Renal pelvis (tissue), 4 donors: ENCODE measurements around the gene TM2D1. TPM values are rescaled to one million over a fixed set of nuclear protein-coding genes. Genes with fewer than 3 reads are reported as not detected.
"Not testable (repeated sequence)": the region's sequence is repeated elsewhere in the genome, so short reads cannot be mapped to it uniquely, and the experiment has no call there.

Experiments used
- DNase-seq: peaks from one replicate; pipeline ENCODE4 v3.0.0-alpha.2; 2013
- polyA plus RNA-seq, 3 donors: library from polyadenylated mRNA; unstranded; fragments of 120-200 nt; gene quantifications; one replicate each; pipeline ENCODE4 v1.2.1, GENCODE V29; 2013; ENCODE audit not compliant: insufficient read length in 3 of 3

Gene TM2D1
- polyA plus RNA-seq, 3 donors, result 70.6 to 88.9 (median 72.4) TPM

- no peak for DNase-seq
These were observed 7.8 kb upstream of the TM2D1 start for GRCh38 chr1:61732726-61733125.

- not testable (repeated sequence) for DNase-seq
These were observed 5.7 kb upstream of the TM2D1 start for GRCh38 chr1:61730679-61731078.

GRCh38 chr1:61727544-61727943 lies 2.6 kb upstream of the TM2D1 start:
- no peak for DNase-seq

GRCh38 chr1:61724506-61724812 lies 482 bp downstream of the TM2D1 start:
- no peak for DNase-seq

GRCh38 chr1:61718996-61719663 lies 5.8 kb downstream of the TM2D1 start:
- not testable (repeated sequence) for DNase-seq

GRCh38 chr1:61711969-61712368 lies 13.0 kb downstream of the TM2D1 start:
- no peak for DNase-seq

GRCh38 chr1:61711257-61711656 lies 13.7 kb downstream of the TM2D1 start:
- DNase-seq, result not testable (repeated sequence)

GRCh38 chr1:61709908-61710289 lies 15.0 kb downstream of the TM2D1 start:
- no peak for DNase-seq

- DNase-seq, result no peak
These were observed 15.7 kb downstream of the TM2D1 start for GRCh38 chr1:61708953-61709907.

GRCh38 chr1:61699911-61700851 lies 24.8 kb downstream of the TM2D1 start:
- DNase-seq, result no peak

- DNase-seq, result no peak
These were observed 32.7 kb downstream of the TM2D1 start for GRCh38 chr1:61692155-61692800.

- no peak for DNase-seq
These were observed 37.0 kb downstream of the TM2D1 start for GRCh38 chr1:61687901-61688300.

- DNase-seq, result no peak
These were observed 42.0 kb downstream of the TM2D1 start for GRCh38 chr1:61682891-61683290.

GRCh38 chr1:61680500-61680899 lies 44.4 kb downstream of the TM2D1 start:
- DNase-seq, result no peak

- DNase-seq, result not testable (repeated sequence)
These were observed 48.1 kb downstream of the TM2D1 start for GRCh38 chr1:61676881-61677280.

GRCh38 chr1:61674221-61674620 lies 50.7 kb downstream of the TM2D1 start:
- DNase-seq, result no peak

- DNase-seq, result no peak
These were observed 52.6 kb downstream of the TM2D1 start for GRCh38 chr1:61672376-61672775.

GRCh38 chr1:61670445-61670844 lies 54.5 kb downstream of the TM2D1 start:
- no peak for DNase-seq

- DNase-seq, result no peak
These were observed 54.9 kb downstream of the TM2D1 start for GRCh38 chr1:61670016-61670415.

- DNase-seq, result no peak
These were observed 65.9 kb downstream of the TM2D1 start for GRCh38 chr1:61659061-61659460.

GRCh38 chr1:61655453-61655852 lies 69.5 kb downstream of the TM2D1 start:
- DNase-seq, result no peak

GRCh38 chr1:61654067-61654466 lies 70.9 kb downstream of the TM2D1 start:
- DNase-seq, result no peak
